Heart left ventricle (tissue), 16 donors: ENCODE results near the gene GTF2H4. TPM values are rescaled to one million over a fixed set of nuclear protein-coding genes. Genes with fewer than 3 reads are reported as not detected.
"Not testable (repeated sequence)": the region's sequence is repeated elsewhere in the genome, so short reads cannot be mapped to it uniquely, and the experiment has no call there.

Experiments used
- ATAC-seq, 4 donors: fragments of 200-7000 bp; cut with Tn5 transposase; one replicate each; pipeline ENCODE4 v1.9.1; 2020 to 2022; ENCODE audit warnings: moderate library complexity in 4 of 4, mild to moderate bottlenecking in 3 of 4, moderate number of reproducible peaks in 1 of 4
- DNase-seq, 5 donors: peaks; one replicate each; pipeline ENCODE4 v3.0.0-alpha.2; 2020
- H3K27ac ChIP-seq, 12 donors: fragments of 200-600 bp; sonication (generic) in 4 of 12; one replicate each; pipeline versions ENCODE4 v1.5.0 to v1.8.0; 2016 to 2022; ENCODE audit warnings: mild to moderate bottlenecking in 2 of 12
- H3K27me3 ChIP-seq, 9 donors: fragments of 200-600 bp; sonication (generic) in 2 of 9; one replicate each; pipeline versions ENCODE4 v1.5.1 to v1.8.0; 2016 to 2022; ENCODE audit warnings: mild to moderate bottlenecking in 3 of 9
- H3K36me3 ChIP-seq, 9 donors: fragments of 200-600 bp; sonication (generic) in 2 of 9; one replicate each; pipeline versions ENCODE4 v1.5.0 to v1.8.0; 2018 to 2022; ENCODE audit warnings: mild to moderate bottlenecking in 2 of 9
- H3K4me1 ChIP-seq, 12 donors: fragments of 200-600 bp; sonication (generic) in 4 of 12; one replicate each; pipeline versions ENCODE4 v1.5.0 to v1.8.0; 2016 to 2022; ENCODE audit warnings: mild to moderate bottlenecking in 3 of 12
- H3K4me3 ChIP-seq, 12 donors: fragments of 200-600 bp; sonication (generic) in 4 of 12; one replicate each; pipeline versions ENCODE4 v1.5.0 to v1.8.0; 2017 to 2022; ENCODE audit warnings: mild to moderate bottlenecking in 9 of 12, moderate library complexity in 4 of 12
- H3K9me3 ChIP-seq, 12 donors: fragments of 200-600 bp; sonication (generic) in 4 of 12; one replicate each; pipeline versions ENCODE4 v1.5.0 to v1.8.0; 2016 to 2022; ENCODE audit warnings: mild to moderate bottlenecking in 1 of 12
- CTCF ChIP-seq, 12 donors: fragments of 200-600 bp; sonication (generic) in 4 of 12; IDR thresholded peaks; one replicate each; pipeline versions ENCODE4 v1.5.0 to v1.8.0; 2018 to 2022; ENCODE audit warnings: antibody characterized with exemption in 12 of 12, mild to moderate bottlenecking in 5 of 12
- POLR2A ChIP-seq, 2 donors: fragments of 450-650 bp; IDR thresholded peaks; one replicate each; pipeline ENCODE4 v1.6.1; 2017; ENCODE audit warnings: antibody characterized with exemption in 2 of 2, mild to moderate bottlenecking in 2 of 2, moderate library complexity in 2 of 2
- WGBS, 4 donors: extraction: QIAGEN DNeasy Blood & Tissue Kit in 2 of 4; methylation state at CpG; one replicate each; pipeline versions ENCODE4 v1.1.5 to v1.1.7; 2013 to 2018; 5-methylcytosine and 5-hydroxymethylcytosine counted together
- intact Hi-C, 10 donors: fragments of 100-400 bp; cut with DNase I; formaldehyde crosslinking; loops; one replicate each; pipeline versions ENCODE4 v1.11.1 to v1.14.2; 2022
- polyA plus RNA-seq, 2 donors: library from polyadenylated mRNA; stranded (reverse); fragments of 200-250 nt; gene quantifications; one replicate each; pipeline ENCODE4 v1.2.3, GENCODE V29; 2013
- total RNA-seq, 9 donors: library from RNA; depleted of rRNA in 2 of 9; stranded (reverse); fragments of >200 nt in 2 of 9; fragmentation: NEBNext Ultra II Directional in 3 of 9; extraction: Animal tissue kit (Norgen Biotek cat#: 25700) in 3 of 9; gene quantifications; one replicate each; pipeline versions ENCODE4 v1.1.0 to v1.2.4, GENCODE V29; 2016 to 2023
- donor health status: ischemic (EF 13 %, LVEDD 7.1; RV severe dilation, severe dysfunction).
- donor health status: healthy with polysubstance abuse.
- donor health status: DM: no; HTN: yes; CAD: no.
- donor health status: DM: no; HTN: no; CAD: no.
- donor health status: ischemic (EF 25% LVEDD 6.9; RV normal size, moderate dysfunction).
- donor health status: ischemic (EF 25% LVEDD 5.7; RV mildly dilated, moderate dysfunction).
- donor health status: healthy.
- donor health status: DM: yes; HTN: yes; CAD: no.
- donor health status: ischemic (EF 35%, LVEDD 5.7; RV mildly dilated, moderate dysfunction).
- donor health status: nonischemic (EF 11% LVEDD 7.7; RV severe dilation, severe dysfunction).
- donor health status: DM: yes; HTN: yes; CAD: no.
- donor health status: PGD.
- donor health status: ischemic (EF 29% LVEDD 5.4; RV normal size, mild dysfunction).
- donor health status: nonischemic (EF 23%, LVEDD 6.1; RV moderate dilation, normal function).

GTF2H4 gene
- total and polyA plus RNA-seq, 11 donors = 4.2 to 22.4 (median 14.7) TPM

GRCh38 chr6:30902709-30903108, 5.3 kb upstream of the GTF2H4 start:
- 42 to 52% (median 49%) methylated on average over 5 of the region's 5 CpGs for WGBS, 4 donors
- intact Hi-C loops = no loop called here
- H3K4me1 ChIP-seq = peaks cover 0 to 6% (median 0%) of the 10 kb centered on the region in 12 donors
- H3K27me3 ChIP-seq = no peaks in the 10 kb centered on the region
- H3K36me3 ChIP-seq = peaks cover 0 to 22% (median 19%) of the 10 kb centered on the region in 9 donors
- DNase-seq (no peak), ATAC-seq (no peak)
- H3K27ac ChIP-seq = no peak overlapping the region
- no peak for TF ChIP-seq CTCF (IDR thresholded peaks at IDR 0.05)
- no peak for TF ChIP-seq POLR2A (IDR thresholded peaks at IDR 0.05)
- no peak overlapping the region for H3K4me3 ChIP-seq
- no peaks in the 10 kb centered on the region for H3K9me3 ChIP-seq

- DNase-seq = no peak
- Histone ChIP-seq H3K4me1 (peaks cover 0 to 6% (median 0%) of the 10 kb centered on the region in 12 donors), H3K27ac (no peak overlapping the region), H3K4me3 (no peak overlapping the region), H3K9me3 (no peaks in the 10 kb centered on the region), H3K36me3 (peaks cover 0 to 17% (median 14%) of the 10 kb centered on the region in 9 donors), H3K27me3 (no peaks in the 10 kb centered on the region)
- 85 to 94% (median 90%) methylated on average over 4 of the region's 4 CpGs for WGBS, 4 donors
- no peak for ATAC-seq
- intact Hi-C loops = no loop called here
- no peak for TF ChIP-seq POLR2A (IDR thresholded peaks at IDR 0.05)
- no peak for TF ChIP-seq CTCF (IDR thresholded peaks at IDR 0.05)
These were observed 4.8 kb upstream of the GTF2H4 start for GRCh38 chr6:30903236-30903635.

GRCh38 chr6:30907290-30907757, 683 bp upstream of the GTF2H4 start:
- DNase-seq, ATAC-seq, H3K27me3 ChIP-seq, H3K9me3 ChIP-seq, intact Hi-C loops: not testable (repeated sequence)
- Histone ChIP-seq H3K27ac (peak overlapping the region in 4 of 12 donors; percentile 20 to 46 (median 38)), H3K4me3 (peak overlapping the region in 11 of 12 donors; percentile 66 to 99 (median 90)), H3K4me1 (peaks cover 0 to 19% (median 10%) of the 10 kb centered on the region in 12 donors), H3K36me3 (peaks cover 0 to 29% (median 23%) of the 10 kb centered on the region in 9 donors)
- 51 to 57% (median 56%) methylated on average over 16 of the region's 16 CpGs for WGBS, 4 donors

- Histone ChIP-seq H3K4me3 (peak overlapping the region; percentile 66 to 99 (median 89)), H3K27ac (peak overlapping the region in 4 of 12 donors; percentile 35 to 75 (median 55)), H3K9me3 (no peaks in the 10 kb centered on the region), H3K27me3 (no peaks in the 10 kb centered on the region), H3K36me3 (peaks cover 0 to 36% (median 28%) of the 10 kb centered on the region in 9 donors), H3K4me1 (peaks cover 0 to 23% (median 13%) of the 10 kb centered on the region in 12 donors)
- ATAC-seq (no peak), DNase-seq (no peak)
- intact Hi-C loops = no loop called here
- no peak for TF ChIP-seq CTCF (IDR thresholded peaks at IDR 0.05)
- WGBS, 4 donors = 30 to 36% (median 34%) methylated on average over 2 of the region's 2 CpGs
These were observed 693 bp downstream of the GTF2H4 start for GRCh38 chr6:30908700-30909099.

- 88 to 95% (median 93%) methylated on average over 12 of the region's 12 CpGs for WGBS, 4 donors
- not testable (repeated sequence) for ATAC-seq, H3K27ac ChIP-seq, H3K4me3 ChIP-seq, H3K9me3 ChIP-seq, H3K27me3 ChIP-seq, DNase-seq
- Histone ChIP-seq H3K4me1 (peaks cover 0 to 36% (median 24%) of the 10 kb centered on the region in 12 donors), H3K36me3 (peaks cover 0 to 36% (median 28%) of the 10 kb centered on the region in 9 donors)
- intact Hi-C loops = loop anchor here in 2 of 10 donors (10.0 kb wide), 2 partner anchors 134 to 284 kb away; no protein-coding TSS in a partner anchor
These were observed 2.5 kb downstream of the GTF2H4 start for GRCh38 chr6:30910473-30910872.
